Karpas-422 (cell line): ENCODE measurements around the gene SPAG16. TPM values are rescaled to one million over a fixed set of nuclear protein-coding genes. Genes with fewer than 3 reads are reported as not detected.

Experiments
- DNase-seq: peaks from one replicate; pipeline ENCODE4 v3.0.0-alpha.2; 2015
- H2AFZ ChIP-seq: fragments of 200-600 bp; sonication (generic); 2 replicates; pipeline ENCODE4 v1.6.1; 2014; ENCODE audit warnings: antibody characterized with exemption, low read length, mixed read lengths
- H3K27ac ChIP-seq: fragments of 200-600 bp; sonication (generic); 2 replicates; pipeline ENCODE4 v1.5.1; 2014; ENCODE audit warnings: mild to moderate bottlenecking, low read length, moderate library complexity
- H3K27me3 ChIP-seq: fragments of 200-600 bp; sonication (generic); 2 replicates; pipeline ENCODE4 v1.6.1; 2014; ENCODE audit warnings: low read length, mixed read lengths
- H3K36me3 ChIP-seq: fragments of 200-600 bp; sonication (generic); 2 replicates; pipeline ENCODE4 v1.6.1; 2014; ENCODE audit warnings: low read length, mixed read lengths; ENCODE audit not compliant: insufficient read depth
- H3K4me1 ChIP-seq: fragments of 200-600 bp; sonication (generic); 2 replicates; pipeline ENCODE4 v1.6.1; 2014; ENCODE audit warnings: mild to moderate bottlenecking, low read length, mixed read lengths
- H3K4me2 ChIP-seq: fragments of 200-600 bp; sonication (generic); 2 replicates; pipeline ENCODE4 v1.6.1; 2014; ENCODE audit warnings: low read length, low read depth, mild to moderate bottlenecking; ENCODE audit not compliant: poor library complexity, severe bottlenecking
- H3K4me3 ChIP-seq: fragments of 200-600 bp; sonication (generic); 2 replicates; pipeline ENCODE4 v1.5.1; 2014; ENCODE audit warnings: mild to moderate bottlenecking, antibody characterized with exemption, low read length, mixed read lengths
- H3K79me2 ChIP-seq: fragments of 200-600 bp; sonication (generic); 2 replicates; pipeline ENCODE4 v1.6.1; 2014; ENCODE audit warnings: mild to moderate bottlenecking, low read length, mixed read lengths
- H3K9ac ChIP-seq: fragments of 200-600 bp; sonication (generic); 2 replicates; pipeline ENCODE4 v1.6.0; 2014; ENCODE audit warnings: low read length
- H3K9me2 ChIP-seq: fragments of 200-600 bp; sonication (generic), shearing (Covaris generic); replicated peaks from 2 replicates; pipeline ENCODE4 v1.6.0; 2014; ENCODE audit warnings: mild to moderate bottlenecking, low read length, moderate library complexity; ENCODE audit not compliant: insufficient read depth
- H3K9me3 ChIP-seq: fragments of 300-700, 200-600 bp; sonication (generic); 2 replicates; pipeline ENCODE4 v1.6.1; 2014; ENCODE audit warnings: low read length, mixed read lengths
- H4K20me1 ChIP-seq: fragments of 200-600 bp; sonication (generic); 2 replicates; pipeline ENCODE4 v1.6.1; 2014; ENCODE audit warnings: mild to moderate bottlenecking, antibody characterized with exemption, low read length, low read depth; ENCODE audit not compliant: insufficient read depth
- total RNA-seq: library from RNA; depleted of rRNA; stranded (reverse); fragments of >200 nt; shearing (Covaris generic); gene quantifications from 2 replicates; pipeline ENCODE4 v1.2.3, GENCODE V29; 2014; ENCODE audit warnings: low replicate concordance

Gene SPAG16
- total RNA-seq, 1 experiment from 2014 or later, result 67.8 TPM

DNA sequence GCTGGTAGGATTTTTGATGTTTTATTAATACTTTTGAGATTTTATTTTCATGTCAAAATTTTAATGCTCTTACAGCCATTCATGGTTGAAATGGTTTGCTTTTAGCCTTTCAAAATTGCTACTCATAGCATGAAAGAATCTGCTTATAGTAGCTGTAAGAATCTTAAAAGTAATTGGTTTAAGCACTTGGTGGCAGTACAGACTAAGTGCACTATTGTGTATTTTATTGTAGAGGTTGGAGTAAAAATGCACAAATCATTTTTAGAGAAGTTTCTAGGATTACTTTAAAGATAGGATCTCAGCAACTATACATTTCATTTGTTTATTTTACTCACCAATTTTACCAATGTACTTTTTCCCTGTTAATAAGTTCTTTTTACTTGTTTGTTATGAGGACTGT is 205.8 kb downstream of the SPAG16 start:
- DNase-seq, result no peak

DNA sequence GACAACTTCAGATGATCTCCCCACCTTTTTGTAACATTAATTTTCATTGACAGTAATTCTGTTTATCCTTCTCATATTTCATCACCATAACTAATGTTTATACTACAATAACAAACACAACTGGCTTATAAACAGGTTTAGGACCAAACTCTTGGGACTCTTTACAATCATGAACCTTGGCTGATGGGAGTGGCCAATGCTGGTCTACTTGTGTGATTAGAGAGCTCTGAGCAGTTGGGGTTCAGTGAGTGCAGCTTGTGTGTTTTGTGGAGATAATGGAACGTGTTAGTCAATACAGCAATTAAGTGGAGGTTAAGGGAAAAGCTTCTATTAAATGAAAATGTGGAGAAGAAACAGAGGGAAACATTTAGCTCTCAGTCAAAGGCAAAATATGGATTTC is 207.1 kb downstream of the SPAG16 start:
- H3K36me3 ChIP-seq, result no peaks in the 10 kb centered on the region
- H3K9ac ChIP-seq, result no peak overlapping the region
- no peak overlapping the region for H3K4me3 ChIP-seq
- H4K20me1 ChIP-seq, result no peaks in the 10 kb centered on the region
- no peak for DNase-seq
- no peaks in the 10 kb centered on the region for H3K4me1 ChIP-seq
- no peaks in the 10 kb centered on the region for H3K79me2 ChIP-seq
- H3K9me3 ChIP-seq, result peaks cover 5% of the 10 kb centered on the region; the same call in 1 of the 2 replicates
- no peak overlapping the region for H3K27ac ChIP-seq
- H3K27me3 ChIP-seq, result no peaks in the 10 kb centered on the region
- no peak overlapping the region for H2AFZ ChIP-seq
- no peaks in the 10 kb centered on the region for H3K9me2 ChIP-seq
- no peak overlapping the region for H3K4me2 ChIP-seq

More for the DNA sequence above, 205.8 kb downstream of the SPAG16 start:
- Histone ChIP-seq H3K4me3 (no peak overlapping the region), H3K9ac (no peak overlapping the region), H3K9me2 (no peaks in the 10 kb centered on the region), H3K27me3 (no peaks in the 10 kb centered on the region), H3K4me2 (no peak overlapping the region), H3K36me3 (no peaks in the 10 kb centered on the region), H3K27ac (no peak overlapping the region), H4K20me1 (no peaks in the 10 kb centered on the region), H3K4me1 (no peaks in the 10 kb centered on the region), H2AFZ (no peak overlapping the region), H3K9me3 (peaks cover 10% of the 10 kb centered on the region; the same call in 1 of the 2 replicates), H3K79me2 (no peaks in the 10 kb centered on the region)

DNA sequence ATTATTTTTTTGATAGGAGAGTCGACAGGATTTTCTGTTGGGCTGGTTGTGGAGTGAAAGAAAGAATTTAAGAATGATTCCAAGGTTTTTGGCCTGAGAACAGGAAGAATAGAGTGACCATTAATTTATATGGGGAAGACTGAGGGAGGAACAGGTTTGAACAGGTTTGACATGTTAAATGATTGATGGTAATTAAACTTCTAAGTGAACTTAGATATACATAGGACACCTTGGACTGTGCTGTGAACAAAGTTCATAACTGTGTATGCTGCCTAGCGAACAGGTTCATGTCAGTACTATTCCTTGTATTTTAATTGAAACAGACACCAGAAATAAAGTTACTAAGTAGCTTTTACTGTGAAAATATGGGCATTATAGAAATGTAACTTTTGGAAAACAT is 212.0 kb downstream of the SPAG16 start:
- Histone ChIP-seq H3K9ac (no peak overlapping the region), H3K9me2 (no peaks in the 10 kb centered on the region), H4K20me1 (no peaks in the 10 kb centered on the region), H3K4me2 (no peak overlapping the region), H3K27ac (no peak overlapping the region), H3K79me2 (no peaks in the 10 kb centered on the region), H3K4me3 (no peak overlapping the region), H3K36me3 (no peaks in the 10 kb centered on the region), H3K9me3 (0 out of 2 replicates have a peak, but pooled peaks cover 2% of the 10 kb centered on the region), H2AFZ (no peak overlapping the region), H3K27me3 (no peaks in the 10 kb centered on the region), H3K4me1 (no peaks in the 10 kb centered on the region)
- no peak for DNase-seq

DNA sequence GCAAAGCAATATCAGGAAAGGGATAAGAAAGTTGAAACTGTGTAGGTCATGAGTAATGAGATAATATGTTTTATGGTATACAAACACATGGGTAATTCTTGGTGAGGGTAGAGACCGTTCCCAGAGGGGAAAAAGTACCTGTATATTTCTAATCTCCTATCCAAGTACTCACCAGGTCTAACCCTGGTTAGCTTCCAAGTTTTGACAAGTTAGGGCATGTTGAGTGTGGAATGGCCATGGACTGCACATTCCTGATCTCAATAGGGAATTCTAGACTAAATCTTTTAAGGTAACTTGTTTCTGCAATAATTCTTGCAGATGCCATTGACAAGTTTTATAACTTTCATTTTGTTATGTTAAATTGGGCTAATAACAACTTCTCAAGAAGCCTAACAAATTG is 216.6 kb downstream of the SPAG16 start:
- Histone ChIP-seq H3K27ac (no peak overlapping the region), H3K4me1 (no peaks in the 10 kb centered on the region), H3K4me2 (no peak overlapping the region), H3K9ac (no peak overlapping the region), H2AFZ (no peak overlapping the region), H3K9me2 (no peaks in the 10 kb centered on the region), H3K27me3 (no peaks in the 10 kb centered on the region), H4K20me1 (no peaks in the 10 kb centered on the region), H3K4me3 (no peak overlapping the region), H3K36me3 (no peaks in the 10 kb centered on the region), H3K9me3 (peaks cover 4% of the 10 kb centered on the region; the same call in 1 of the 2 replicates), H3K79me2 (no peaks in the 10 kb centered on the region)
- DNase-seq, result no peak

DNA sequence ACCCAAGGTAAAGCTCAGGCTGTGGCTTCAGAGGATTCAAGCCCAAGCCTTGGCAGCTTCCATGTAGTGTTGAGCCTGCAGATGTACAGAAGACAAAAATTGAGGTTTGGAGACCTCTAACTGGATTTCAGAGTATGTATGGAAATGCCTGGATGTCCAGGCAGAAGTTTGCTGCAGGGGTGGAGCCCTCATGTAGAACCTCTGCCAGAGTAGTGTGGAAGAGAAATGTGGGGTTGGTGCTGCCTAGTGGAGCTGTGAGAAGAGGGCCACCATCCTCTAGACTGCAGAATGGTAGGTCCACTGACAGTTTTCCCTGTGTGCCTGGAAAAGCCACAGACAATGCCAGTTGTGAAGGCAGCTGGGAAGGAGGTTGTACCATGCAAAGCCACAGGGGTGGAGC is 239.9 kb downstream of the SPAG16 start:
- Histone ChIP-seq H3K27ac (no peak overlapping the region), H3K9me3 (peaks cover 15% of the 10 kb centered on the region), H3K79me2 (no peaks in the 10 kb centered on the region), H2AFZ (no peak overlapping the region), H3K27me3 (no peaks in the 10 kb centered on the region), H3K4me1 (no peaks in the 10 kb centered on the region), H4K20me1 (no peaks in the 10 kb centered on the region), H3K4me3 (no peak overlapping the region), H3K9me2 (no peaks in the 10 kb centered on the region), H3K36me3 (no peaks in the 10 kb centered on the region), H3K4me2 (no peak overlapping the region), H3K9ac (no peak overlapping the region)
- no peak for DNase-seq

- Histone ChIP-seq H3K4me2 (no peak overlapping the region), H3K4me3 (no peak overlapping the region), H3K9me3 (peaks cover 16% of the 10 kb centered on the region), H4K20me1 (no peaks in the 10 kb centered on the region), H3K36me3 (no peaks in the 10 kb centered on the region), H3K9me2 (no peaks in the 10 kb centered on the region), H3K27ac (no peak overlapping the region), H3K9ac (no peak overlapping the region), H2AFZ (no peak overlapping the region), H3K79me2 (no peaks in the 10 kb centered on the region), H3K27me3 (no peaks in the 10 kb centered on the region), H3K4me1 (no peaks in the 10 kb centered on the region)
- DNase-seq, result no peak
Observed at GRCh38 chr2:213537579-213537978, 253.3 kb downstream of the SPAG16 start.

GRCh38 chr2:213544940-213545339 is 260.7 kb downstream of the SPAG16 start:
- Histone ChIP-seq H3K9me2 (no peaks in the 10 kb centered on the region), H4K20me1 (no peaks in the 10 kb centered on the region), H3K9me3 (peaks cover 19% of the 10 kb centered on the region), H3K4me1 (no peaks in the 10 kb centered on the region), H2AFZ (no peak overlapping the region), H3K27me3 (no peaks in the 10 kb centered on the region), H3K4me2 (no peak overlapping the region), H3K9ac (no peak overlapping the region), H3K27ac (no peak overlapping the region), H3K79me2 (no peaks in the 10 kb centered on the region), H3K36me3 (no peaks in the 10 kb centered on the region), H3K4me3 (no peak overlapping the region)
- DNase-seq, result no peak

- H3K4me3 ChIP-seq, result no peak overlapping the region
- no peak overlapping the region for H3K9ac ChIP-seq
- H3K27me3 ChIP-seq, result no peaks in the 10 kb centered on the region
- H3K9me3 ChIP-seq, result peaks cover 22% of the 10 kb centered on the region
- H2AFZ ChIP-seq, result no peak overlapping the region
- H3K4me2 ChIP-seq, result no peak overlapping the region
- no peaks in the 10 kb centered on the region for H3K36me3 ChIP-seq
- H3K79me2 ChIP-seq, result no peaks in the 10 kb centered on the region
- H3K27ac ChIP-seq, result no peak overlapping the region
- H3K9me2 ChIP-seq, result no peaks in the 10 kb centered on the region
- no peak for DNase-seq
- H3K4me1 ChIP-seq, result no peaks in the 10 kb centered on the region
- H4K20me1 ChIP-seq, result no peaks in the 10 kb centered on the region
Observed at GRCh38 chr2:213545481-213545880, 261.2 kb downstream of the SPAG16 start.

- H3K36me3 ChIP-seq, result no peaks in the 10 kb centered on the region
- H3K79me2 ChIP-seq, result no peaks in the 10 kb centered on the region
- H3K9me2 ChIP-seq, result no peaks in the 10 kb centered on the region
- H3K4me2 ChIP-seq, result no peak overlapping the region
- H3K4me1 ChIP-seq, result no peaks in the 10 kb centered on the region
- no peak for DNase-seq
- no peaks in the 10 kb centered on the region for H4K20me1 ChIP-seq
- no peak overlapping the region for H3K4me3 ChIP-seq
- no peak overlapping the region for H3K27ac ChIP-seq
- no peak overlapping the region for H3K9ac ChIP-seq
- peaks cover 20% of the 10 kb centered on the region for H3K9me3 ChIP-seq
- H3K27me3 ChIP-seq, result no peaks in the 10 kb centered on the region
- H2AFZ ChIP-seq, result no peak overlapping the region
Observed at GRCh38 chr2:213545964-213546475, 261.8 kb downstream of the SPAG16 start.
